Measurements from ENCODE around the gene MGAT1. TPM values are rescaled to one million over a fixed set of nuclear protein-coding genes. Genes with fewer than 3 reads are reported as not detected.

MGAT1 gene
- total and polyA plus RNA-seq, 9 donors, result 66.6 to 154 (median 128) TPM

GRCh38 chr5:180785794-180786221 is 16.8 kb downstream of the MGAT1 start:
- intact Hi-C loops (cut with DNase I), result loop anchor here (5.0 to 10.0 kb wide), 5 partner anchors 46 to 399 kb away; partner anchors contain the start of gene ZFP62 (in 1 of the 4)
- H3K4me3 ChIP-seq, result no peak overlapping the region
- peak in 4 of 5 donors; percentile 51 to 72 (median 63) for DNase-seq
- H3K36me3 ChIP-seq, result no peaks in the 10 kb centered on the region
- H3K4me1 ChIP-seq (ENCODE audit: insufficient read depth), result peaks cover 39% of the 10 kb centered on the region
- 2 to 6% (median 5%) methylated on average over 5 of the region's 5 CpGs for WGBS, 3 donors
- no peaks in the 10 kb centered on the region for H3K27me3 ChIP-seq
- peak overlapping the region; percentile 50 to 93 for H3K27ac ChIP-seq
- TF ChIP-seq POLR2A (IDR thresholded peaks at IDR 0.05), result no peak
- no peak for TF ChIP-seq CTCF (IDR thresholded peaks at IDR 0.05)
- no peaks in the 10 kb centered on the region for H3K9me3 ChIP-seq

DNA sequence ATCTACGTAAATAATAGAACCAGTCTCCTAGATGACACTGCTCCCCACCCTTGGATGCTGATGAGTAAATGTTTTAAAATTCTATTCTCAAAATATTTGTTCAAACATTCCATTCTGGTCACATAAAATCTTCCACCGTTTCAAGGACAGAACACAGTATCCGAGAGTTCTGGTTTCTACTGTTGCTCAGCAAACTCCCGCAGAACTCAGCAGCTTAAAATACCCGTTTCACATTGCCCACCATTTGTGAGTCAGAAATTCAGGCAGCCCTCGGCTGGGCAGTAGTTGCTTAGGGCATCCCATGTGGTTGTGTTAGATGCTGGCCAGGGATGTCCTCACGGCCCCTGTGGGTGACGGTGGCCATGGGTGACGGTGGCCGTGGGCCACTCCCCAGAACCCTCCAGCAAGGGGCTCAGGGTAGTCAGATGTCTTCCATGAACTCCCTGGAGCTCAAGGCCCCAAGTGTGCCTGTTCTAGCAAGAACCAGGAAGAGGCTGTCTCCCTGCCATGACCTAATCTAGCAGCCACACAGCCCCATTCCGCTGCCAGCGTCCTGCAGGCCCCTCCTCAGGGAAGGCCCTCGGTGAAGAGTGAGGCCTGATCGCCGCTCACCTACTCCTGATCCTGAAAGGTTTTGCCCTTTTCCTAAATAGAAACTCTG is 17.4 kb downstream of the MGAT1 start:
- TF ChIP-seq POLR2A (IDR thresholded peaks at IDR 0.05), result peak; percentile 25
- TF ChIP-seq CTCF (IDR thresholded peaks at IDR 0.05), result no peak
- peak in 4 of 5 donors; percentile 42 to 66 (median 52) for DNase-seq
- H3K4me1 ChIP-seq (ENCODE audit: insufficient read depth), result peaks cover 38% of the 10 kb centered on the region

DNA sequence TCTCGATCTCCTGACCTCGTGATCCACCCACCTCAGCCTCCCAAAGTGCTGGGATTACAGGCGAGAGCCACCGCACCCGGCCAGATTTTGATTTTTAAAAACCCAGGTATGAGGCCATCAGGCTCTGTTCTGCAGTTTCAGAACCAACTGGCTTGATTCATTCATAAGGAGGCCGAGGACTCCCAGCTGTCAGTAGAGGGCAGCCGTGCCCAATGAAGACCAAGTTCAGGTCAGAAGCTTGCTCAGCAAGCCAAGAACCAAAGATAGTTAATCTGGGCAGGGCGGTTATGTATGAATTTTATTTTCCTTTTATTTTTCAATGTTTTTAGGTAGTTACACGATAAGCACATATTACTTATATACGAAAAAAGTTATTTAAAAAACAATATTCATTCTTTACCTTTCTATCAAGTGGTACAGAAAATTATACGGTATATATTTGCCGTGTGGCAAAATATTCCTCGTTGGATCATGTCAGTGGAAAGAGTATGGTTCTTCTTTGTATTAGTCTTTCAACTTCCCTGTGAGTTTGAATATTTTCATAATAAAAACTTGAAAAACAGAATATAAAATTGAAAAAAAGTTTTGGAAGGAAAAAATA is 18.0 kb downstream of the MGAT1 start:
- H3K4me3 ChIP-seq, result no peak overlapping the region
- WGBS, 3 donors, result 6 to 13% (median 7%) methylated on average over 13 of the region's 13 CpGs
- intact Hi-C loops (cut with DNase I), result loop anchor here (5.0 to 10.0 kb wide), 6 partner anchors 48 to 400 kb away; partner anchors contain the start of gene ZFP62 (in 1 of the 4)
- peaks cover 32% of the 10 kb centered on the region for H3K4me1 ChIP-seq (ENCODE audit: insufficient read depth)
- H3K9me3 ChIP-seq, result no peaks in the 10 kb centered on the region
- H3K27ac ChIP-seq, result peak overlapping the region in 1 of 2 donors; percentile 93
- TF ChIP-seq EP300 (IDR thresholded peaks at IDR 0.05) (no peak), CTCF (IDR thresholded peaks at IDR 0.05) (peak; percentile 62 to 75 (median 69))
- H3K36me3 ChIP-seq, result no peaks in the 10 kb centered on the region
- no peaks in the 10 kb centered on the region for H3K27me3 ChIP-seq
- DNase-seq, result peak; percentile 83 to 90 (median 89)

More for the DNA sequence above, 17.4 kb downstream of the MGAT1 start:
- H3K9me3 ChIP-seq, result no peaks in the 10 kb centered on the region
- H3K27ac ChIP-seq, result peak overlapping the region; percentile 73 to 93
- no peaks in the 10 kb centered on the region for H3K27me3 ChIP-seq
- intact Hi-C loops (cut with DNase I), result loop anchor here (5.0 to 10.0 kb wide), 5 partner anchors 47 to 400 kb away; partner anchors contain the start of gene ZFP62 (in 1 of the 4)
- WGBS, 3 donors, result 6 to 8% (median 6%) methylated on average over 11 to 15 of the region's 15 CpGs
- no peaks in the 10 kb centered on the region for H3K36me3 ChIP-seq
- no peak overlapping the region for H3K4me3 ChIP-seq

- intact Hi-C loops (cut with DNase I), result loop anchor here (5.0 to 10.0 kb wide), 4 partner anchors 81 to 401 kb away; partner anchors contain the start of gene ZFP62 (in 1 of the 4)
- Histone ChIP-seq H3K27me3 (no peaks in the 10 kb centered on the region), H3K27ac (peak overlapping the region in 1 of 2 donors; percentile 34), H3K4me3 (no peak overlapping the region), H3K9me3 (no peaks in the 10 kb centered on the region), H3K36me3 (no peaks in the 10 kb centered on the region), H3K4me1 (ENCODE audit: insufficient read depth) (peaks cover 28% of the 10 kb centered on the region)
- WGBS, 3 donors, result 69 to 77% (median 74%) methylated on average over 12 of the region's 12 CpGs
- TF ChIP-seq EP300 (IDR thresholded peaks at IDR 0.05) (no peak), POLR2A (IDR thresholded peaks at IDR 0.05) (no peak), CTCF (IDR thresholded peaks at IDR 0.05) (no peak)
- DNase-seq, result no peak
Observed at GRCh38 chr5:180783340-180784052, 19.1 kb downstream of the MGAT1 start.
